ENCODE measurements around the gene PIP5K1B.

DNA sequence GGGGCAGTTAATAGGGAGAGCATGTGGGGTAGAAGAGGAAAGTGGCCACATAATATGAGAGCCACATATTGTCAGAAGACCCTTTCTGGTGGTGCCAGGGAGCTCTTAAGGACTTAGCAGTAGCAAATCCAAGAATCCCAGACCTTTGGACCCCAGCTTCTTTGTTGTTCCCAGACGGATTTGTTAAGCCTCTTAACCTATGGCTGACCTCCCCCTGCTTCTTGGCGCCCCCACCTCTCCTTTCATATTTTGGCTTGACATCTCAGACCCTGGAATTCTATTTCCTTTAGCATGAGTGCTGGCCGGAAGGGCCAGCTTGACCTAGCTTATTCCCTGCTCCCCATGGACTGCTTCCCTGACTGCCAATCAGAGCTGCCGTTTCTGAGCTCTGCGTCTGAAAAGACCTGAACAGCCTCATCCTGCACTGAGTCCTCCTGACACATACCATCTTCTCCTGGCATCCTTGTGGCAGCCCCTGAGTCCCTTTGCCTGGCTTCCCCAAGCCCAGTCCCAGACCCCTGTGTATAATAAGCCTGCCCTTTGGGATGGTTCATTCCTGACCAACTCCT is 192.6 kb downstream of the PIP5K1B start:
- TF ChIP-seq, protein P1, sequence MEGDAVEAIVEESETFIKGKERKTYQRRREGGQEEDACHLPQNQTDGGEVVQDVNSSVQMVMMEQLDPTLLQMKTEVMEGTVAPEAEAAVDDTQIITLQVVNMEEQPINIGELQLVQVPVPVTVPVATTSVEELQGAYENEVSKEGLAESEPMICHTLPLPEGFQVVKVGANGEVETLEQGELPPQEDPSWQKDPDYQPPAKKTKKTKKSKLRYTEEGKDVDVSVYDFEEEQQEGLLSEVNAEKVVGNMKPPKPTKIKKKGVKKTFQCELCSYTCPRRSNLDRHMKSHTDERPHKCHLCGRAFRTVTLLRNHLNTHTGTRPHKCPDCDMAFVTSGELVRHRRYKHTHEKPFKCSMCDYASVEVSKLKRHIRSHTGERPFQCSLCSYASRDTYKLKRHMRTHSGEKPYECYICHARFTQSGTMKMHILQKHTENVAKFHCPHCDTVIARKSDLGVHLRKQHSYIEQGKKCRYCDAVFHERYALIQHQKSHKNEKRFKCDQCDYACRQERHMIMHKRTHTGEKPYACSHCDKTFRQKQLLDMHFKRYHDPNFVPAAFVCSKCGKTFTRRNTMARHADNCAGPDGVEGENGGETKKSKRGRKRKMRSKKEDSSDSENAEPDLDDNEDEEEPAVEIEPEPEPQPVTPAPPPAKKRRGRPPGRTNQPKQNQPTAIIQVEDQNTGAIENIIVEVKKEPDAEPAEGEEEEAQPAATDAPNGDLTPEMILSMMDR (IDR thresholded peaks at IDR 0.05): no peak
- no peak for TF ChIP-seq POLR2A (IDR thresholded peaks at IDR 0.05)
